Endothelial cell of umbilical vein (primary cell): ENCODE results near the gene EHF. TPM values are rescaled to one million over a fixed set of nuclear protein-coding genes. Genes with fewer than 3 reads are reported as not detected.

Experiments used
- BruUV-seq: library from RNA; stranded (reverse); fragments of 400-500 nt; replicated peaks from 2 replicates; lab custom pipeline; 2021; lab: Mats Ljungman, UMichigan
- CTCF ChIA-PET: fragments of 300-600, 350-600 bp; sonication (Branson Sonifier 250); formaldehyde crosslinking; loops from one replicate; lab custom pipeline; 2021; ENCODE audit warnings: antibody characterized with exemption, inconsistent platforms; lab: Charles Lee
- POLR2A ChIA-PET: fragments of 300-600, 350-600 bp; sonication (Branson Sonifier 250); formaldehyde crosslinking; loops from one replicate; lab custom pipeline; 2021; ENCODE audit warnings: antibody characterized with exemption, inconsistent platforms; lab: Charles Lee
- DNase-seq: peaks from one replicate; pipeline ENCODE4 v3.0.0-alpha.2; 2011; ENCODE audit warnings: low read depth, low spot score
- FAIRE-seq: peaks from 2 replicates; lab custom pipeline; 2011; peaks lifted over from hg19 to GRCh38; lab: Jason Lieb, UNC
- H2AFZ ChIP-seq: 2 replicates; pipeline ENCODE4 v1.6.0; 2012; ENCODE audit warnings: low read depth, low read length, control low read depth, inconsistent platforms
- H3K27ac ChIP-seq: 2 replicates; pipeline ENCODE4 v1.5.1; 2011; ENCODE audit warnings: low read depth, mild to moderate bottlenecking, control low read depth, low read length, moderate library complexity; ENCODE audit not compliant: insufficient read depth
- H3K27me3 ChIP-seq, 2 experiments: 2 replicates each; pipeline versions ENCODE4 v1.6.0 to v1.6.1; 2011; ENCODE audit warnings: low read length in 2 of 2, mixed read lengths in 1 of 2; ENCODE audit not compliant: control insufficient read depth in 2 of 2, insufficient read depth in 2 of 2
- H3K36me3 ChIP-seq, 2 experiments: 2 replicates in 1 of 2; 3 replicates in 1 of 2; pipeline ENCODE4 v1.5.1; 2011; ENCODE audit warnings: low read length in 2 of 2, mild to moderate bottlenecking in 1 of 2, moderate library complexity in 1 of 2; ENCODE audit not compliant: control insufficient read depth in 2 of 2, insufficient read depth in 2 of 2; ENCODE audit errors: extremely low read depth in 1 of 2
- H3K4me1 ChIP-seq: 3 replicates; pipeline ENCODE4 v1.5.1; 2011; ENCODE audit warnings: mild to moderate bottlenecking, low read length; ENCODE audit not compliant: control insufficient read depth, insufficient read depth; ENCODE audit errors: extremely low read depth
- H3K4me2 ChIP-seq: 2 replicates; pipeline ENCODE4 v1.6.1; 2011; ENCODE audit warnings: low read length, control low read depth, mixed read lengths; ENCODE audit not compliant: insufficient read depth
- H3K4me3 ChIP-seq, 3 experiments: fragments of 200-600 bp in 1 of 3; sonication (generic), shearing (Covaris generic) in 1 of 3; replicated peaks in 1 of 3; 2 replicates each; pipeline ENCODE4 v1.5.1; 2011 to 2016; ENCODE audit warnings: control low read depth in 3 of 3, low read length in 3 of 3, mild to moderate bottlenecking in 2 of 3, inconsistent platforms in 1 of 3, low read depth in 1 of 3, moderate library complexity in 1 of 3; ENCODE audit not compliant: insufficient read depth in 1 of 3
- H3K79me2 ChIP-seq: 2 replicates; pipeline ENCODE4 v1.6.0; 2012; ENCODE audit warnings: low read length, inconsistent platforms; ENCODE audit not compliant: control insufficient read depth, insufficient read depth
- H3K9ac ChIP-seq: replicated peaks from 2 replicates; pipeline ENCODE3; 2011; ENCODE audit warnings: low read length, control low read depth; ENCODE audit not compliant: insufficient read depth; ENCODE audit errors: extremely low read depth
- H3K9me1 ChIP-seq: replicated peaks from 3 replicates; pipeline ENCODE4 v1.6.0; 2011; ENCODE audit warnings: mild to moderate bottlenecking, low read length; ENCODE audit not compliant: control insufficient read depth, insufficient read depth; ENCODE audit errors: extremely low read depth
- H3K9me3 ChIP-seq: replicated peaks from 2 replicates; pipeline ENCODE4 v1.5.1; 2012; ENCODE audit warnings: low read length, inconsistent platforms; ENCODE audit not compliant: control insufficient read depth, insufficient read depth
- H4K20me1 ChIP-seq: replicated peaks from 2 replicates; pipeline ENCODE3; 2011; ENCODE audit warnings: mild to moderate bottlenecking, low read length; ENCODE audit not compliant: control insufficient read depth, insufficient read depth; ENCODE audit errors: extremely low read depth
- EZH2 ChIP-seq: IDR thresholded peaks from 2 replicates; pipeline ENCODE4 v1.6.1; 2012; ENCODE audit warnings: borderline replicate concordance, low read depth, mild to moderate bottlenecking, moderate library complexity, low read length, inconsistent platforms; ENCODE audit not compliant: severe bottlenecking
- FOS ChIP-seq: IDR thresholded peaks from 2 replicates; pipeline ENCODE4 v1.6.1; 2011; ENCODE audit warnings: mild to moderate bottlenecking, low read length, moderate library complexity, borderline replicate concordance; ENCODE audit not compliant: insufficient read depth
- GATA2 ChIP-seq: IDR thresholded peaks from 2 replicates; pipeline ENCODE4 v1.7.0; 2011; ENCODE audit warnings: low read depth, mild to moderate bottlenecking, moderate library complexity, mixed read lengths, low read length; ENCODE audit not compliant: insufficient read length, insufficient read depth
- JUN ChIP-seq: IDR thresholded peaks from 2 replicates; pipeline ENCODE4 v1.6.1; 2011; ENCODE audit warnings: borderline replicate concordance, low read depth; ENCODE audit not compliant: insufficient read length, insufficient read depth
- POLR2A ChIP-seq: IDR thresholded peaks from 2 replicates; pipeline ENCODE4 v1.6.1; 2012; ENCODE audit warnings: low read depth, mild to moderate bottlenecking, control low read depth, low read length
- dilution Hi-C: fragments of 300-500 bp; cut with MboI; formaldehyde crosslinking; loops from one replicate; pipeline ENCODE4 v1.15.0; 2019; ENCODE audit warnings: low sequenced_read_pairs; ENCODE audit not compliant: extremely low pct_ligation_motif_present
- intact Hi-C: fragments of 100-400 bp; cut with micrococcal nuclease; formaldehyde crosslinking; loops from one replicate; pipeline ENCODE4 v1.10.0; 2022
- polyA plus RNA-seq, 4 experiments: library from polyadenylated mRNA; depleted of rRNA in 3 of 4; stranded (reverse) in 3 of 4; unstranded in 1 of 4; fragments of >200 nt; gene quantifications; 2 replicates each; pipeline versions ENCODE4 v1.2.1 to v1.2.3, GENCODE V29; 2011 to 2012; ENCODE audit warnings: missing spikeins in 1 of 4
- total RNA-seq: library from RNA; stranded (reverse); gene quantifications from 2 replicates; pipeline ENCODE4 v1.2.3, GENCODE V29; 2021
- TF ChIP-seq, protein P1 (sequence below): IDR thresholded peaks from 2 replicates; pipeline ENCODE4 v1.6.1; 2011; ENCODE audit not compliant: insufficient read depth, insufficient read length

EHF gene
- total and polyA plus RNA-seq, 2 donors (not counting 3 experiments of a cell fraction or from before 2014, with no cell fraction given) = not detected

DNA sequence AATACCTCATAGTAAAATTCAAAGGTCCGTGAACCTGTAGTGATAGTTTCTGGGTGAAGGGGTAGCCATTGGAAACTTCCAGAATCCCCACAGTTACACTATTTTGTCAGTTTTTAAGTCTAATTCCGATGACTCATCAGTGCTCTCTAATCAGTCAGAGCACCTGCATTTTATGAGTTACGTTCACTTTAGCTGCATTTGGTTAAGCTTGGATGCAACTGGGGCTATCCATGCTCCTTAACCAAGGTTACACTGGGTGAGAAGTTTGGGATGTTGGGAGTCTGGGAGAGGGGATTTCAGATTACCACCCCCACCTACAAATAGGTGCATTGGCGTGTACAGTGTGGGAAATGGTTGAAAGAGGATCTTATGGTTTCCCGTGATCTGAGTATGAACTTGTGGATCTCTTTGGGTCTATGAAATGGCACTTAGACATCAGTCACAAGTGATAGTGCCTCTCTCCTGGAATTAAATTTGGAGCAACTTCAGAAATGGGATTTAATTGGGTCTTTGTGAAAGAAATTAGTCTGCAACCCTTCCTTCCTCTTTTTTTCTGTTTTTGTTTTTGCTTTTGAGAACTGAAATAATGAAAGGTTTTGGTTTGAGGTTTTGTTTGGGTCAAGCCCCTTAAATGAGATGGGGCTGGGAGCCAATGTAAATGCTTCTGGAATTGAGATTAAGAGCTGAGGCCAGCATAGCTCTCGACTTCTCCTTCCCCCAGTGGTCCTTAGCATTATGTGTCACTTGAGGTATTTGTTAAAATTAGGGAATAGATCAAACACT is 31.5 kb downstream of the EHF start:
- ChIA-PET CTCF (no interaction called here), POLR2A (no interaction called here)
- H3K27ac ChIP-seq = no peak overlapping the region
- intact Hi-C loops = no loop called here
- H3K9me3 ChIP-seq = no peaks in the 10 kb centered on the region
- H2AFZ ChIP-seq = no peak overlapping the region
- H3K4me1 ChIP-seq = no peaks in the 10 kb centered on the region
- no peaks in the 10 kb centered on the region for H3K27me3 ChIP-seq
- TF ChIP-seq, protein P1, sequence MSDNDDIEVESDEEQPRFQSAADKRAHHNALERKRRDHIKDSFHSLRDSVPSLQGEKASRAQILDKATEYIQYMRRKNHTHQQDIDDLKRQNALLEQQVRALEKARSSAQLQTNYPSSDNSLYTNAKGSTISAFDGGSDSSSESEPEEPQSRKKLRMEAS = no peak
- TF ChIP-seq JUN = peak; percentile 26
- no peaks in the 10 kb centered on the region for H4K20me1 ChIP-seq
- no TSS peak for BruUV-seq
- no peak overlapping the region for H3K9ac ChIP-seq
- DNase-seq (no peak), FAIRE-seq (no peak)
- no peaks in the 10 kb centered on the region for H3K36me3 ChIP-seq
- no peaks in the 10 kb centered on the region for H3K79me2 ChIP-seq
- dilution Hi-C loops = no loop called here
- no peak overlapping the region for H3K4me3 ChIP-seq
- no peak overlapping the region for H3K4me2 ChIP-seq
- H3K9me1 ChIP-seq = no peaks in the 10 kb centered on the region

DNA sequence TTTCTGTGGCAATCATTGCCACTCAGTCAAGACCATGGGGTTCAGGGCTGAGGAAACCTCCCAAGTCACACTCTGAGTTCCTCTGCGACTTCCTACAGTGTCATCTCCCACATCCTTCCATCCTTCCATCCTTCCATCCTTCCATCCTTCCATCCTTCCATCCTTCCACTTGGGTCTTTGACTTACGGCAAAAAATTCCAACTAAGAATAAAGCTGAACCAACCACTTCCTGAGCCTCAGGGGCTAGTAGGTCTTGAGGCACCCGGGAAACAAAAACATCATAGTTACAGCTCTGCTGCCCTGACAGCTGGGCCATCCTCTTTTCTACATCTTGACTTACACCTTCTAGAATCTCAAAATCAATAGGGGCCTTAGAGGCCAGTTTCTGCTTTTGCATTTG is 32.1 kb downstream of the EHF start:
- Histone ChIP-seq H3K4me2 (no peak overlapping the region), H3K9me3 (no peaks in the 10 kb centered on the region), H3K4me1 (no peaks in the 10 kb centered on the region), H2AFZ (no peak overlapping the region), H3K27ac (no peak overlapping the region), H3K27me3 (no peaks in the 10 kb centered on the region), H4K20me1 (no peaks in the 10 kb centered on the region), H3K9ac (no peak overlapping the region), H3K4me3 (no peak overlapping the region), H3K79me2 (no peaks in the 10 kb centered on the region), H3K36me3 (no peaks in the 10 kb centered on the region), H3K9me1 (no peaks in the 10 kb centered on the region)
- FAIRE-seq (no peak), DNase-seq (no peak)
- TF ChIP-seq FOS (no peak), GATA2 (no peak), EZH2 (no peak), POLR2A (no peak)
- TF ChIP-seq, protein P1 = no peak
- intact Hi-C loops = no loop called here
- ChIA-PET POLR2A (no interaction called here), CTCF (no interaction called here)
- dilution Hi-C loops = no loop called here
- no TSS peak for BruUV-seq
